Measurements from ENCODE around the gene PMEPA1.

PMEPA1 gene

DNA sequence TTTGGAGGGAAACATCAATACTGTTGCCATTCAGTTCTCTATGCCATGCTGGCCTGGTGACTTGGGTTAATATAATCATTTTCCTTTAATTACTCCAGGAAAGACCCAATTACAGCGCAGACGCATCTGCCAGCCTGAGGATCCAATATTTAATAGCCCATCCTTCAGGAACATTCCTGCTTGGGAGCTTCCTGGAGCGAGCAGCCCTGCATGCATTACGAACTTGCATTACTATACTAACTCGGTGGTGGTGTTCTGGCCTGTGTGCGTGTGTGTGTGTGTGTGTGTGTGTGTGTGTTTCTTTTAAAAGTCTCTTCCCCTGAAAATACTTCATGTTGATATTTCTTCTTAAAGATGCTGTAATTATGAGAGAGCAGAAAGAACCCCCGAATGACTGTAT is 26.5 kb downstream of the PMEPA1 start:
- no peak overlapping the region for H3K4me3 ChIP-seq (ENCODE audit: control insufficient read depth, low read depth, low read length)
- DNase-seq (ENCODE audit: low read depth): no peak
- TF ChIP-seq, protein P1, sequence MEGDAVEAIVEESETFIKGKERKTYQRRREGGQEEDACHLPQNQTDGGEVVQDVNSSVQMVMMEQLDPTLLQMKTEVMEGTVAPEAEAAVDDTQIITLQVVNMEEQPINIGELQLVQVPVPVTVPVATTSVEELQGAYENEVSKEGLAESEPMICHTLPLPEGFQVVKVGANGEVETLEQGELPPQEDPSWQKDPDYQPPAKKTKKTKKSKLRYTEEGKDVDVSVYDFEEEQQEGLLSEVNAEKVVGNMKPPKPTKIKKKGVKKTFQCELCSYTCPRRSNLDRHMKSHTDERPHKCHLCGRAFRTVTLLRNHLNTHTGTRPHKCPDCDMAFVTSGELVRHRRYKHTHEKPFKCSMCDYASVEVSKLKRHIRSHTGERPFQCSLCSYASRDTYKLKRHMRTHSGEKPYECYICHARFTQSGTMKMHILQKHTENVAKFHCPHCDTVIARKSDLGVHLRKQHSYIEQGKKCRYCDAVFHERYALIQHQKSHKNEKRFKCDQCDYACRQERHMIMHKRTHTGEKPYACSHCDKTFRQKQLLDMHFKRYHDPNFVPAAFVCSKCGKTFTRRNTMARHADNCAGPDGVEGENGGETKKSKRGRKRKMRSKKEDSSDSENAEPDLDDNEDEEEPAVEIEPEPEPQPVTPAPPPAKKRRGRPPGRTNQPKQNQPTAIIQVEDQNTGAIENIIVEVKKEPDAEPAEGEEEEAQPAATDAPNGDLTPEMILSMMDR (conservative IDR thresholded peaks at IDR 0.05; ENCODE audit: control insufficient read depth, insufficient read depth, low read depth, low read length): no peak

DNA sequence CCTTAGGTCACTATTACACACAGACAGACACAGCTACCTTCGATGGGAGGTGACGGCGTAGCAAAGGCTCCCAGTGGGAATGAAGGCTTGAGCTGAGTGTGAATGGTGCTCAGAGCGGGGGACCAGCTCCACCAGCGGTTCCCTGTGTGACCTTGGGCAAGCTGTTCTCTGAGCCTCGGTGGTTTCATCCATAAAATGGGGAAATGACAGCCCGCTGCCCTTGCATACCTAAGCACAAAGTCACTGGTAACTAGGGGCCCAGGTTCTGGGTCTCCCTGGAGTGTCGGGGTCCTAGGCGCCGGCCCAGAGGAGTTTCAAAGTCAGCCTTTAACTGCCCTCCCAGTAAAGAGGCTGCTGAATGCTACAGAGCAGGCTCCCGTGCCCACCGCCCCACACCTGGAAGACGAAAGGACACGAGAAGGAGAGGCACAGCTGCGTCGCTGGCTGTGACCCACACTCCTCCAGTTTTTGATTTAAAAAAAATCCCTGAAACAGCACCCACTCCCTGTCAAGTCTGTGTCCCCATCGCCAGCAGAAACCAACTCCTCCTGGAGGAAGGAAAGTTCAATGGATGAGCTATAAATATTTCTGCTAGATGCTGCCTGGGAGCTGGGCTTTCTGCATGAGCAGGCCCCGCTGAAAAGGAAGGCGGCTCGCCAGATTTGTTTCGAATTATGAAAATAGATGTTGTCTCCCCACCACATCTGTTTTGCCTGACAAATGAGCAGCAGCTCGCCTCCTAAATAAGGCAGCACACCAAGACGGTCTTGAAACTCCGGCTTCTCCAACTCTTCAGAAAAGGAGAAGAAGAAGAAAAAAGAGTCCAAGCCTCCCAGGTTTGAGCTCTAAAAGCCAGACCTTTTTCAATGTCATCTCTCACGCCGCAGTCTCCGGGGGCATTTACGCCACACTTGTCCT is 27.4 kb downstream of the PMEPA1 start:
- DNase-seq (ENCODE audit: low read depth): no peak
- no peak overlapping the region for H3K4me3 ChIP-seq (ENCODE audit: control insufficient read depth, low read depth, low read length)
- TF ChIP-seq, protein P1 (conservative IDR thresholded peaks at IDR 0.05; ENCODE audit: control insufficient read depth, insufficient read depth, low read depth, low read length): no peak

DNA sequence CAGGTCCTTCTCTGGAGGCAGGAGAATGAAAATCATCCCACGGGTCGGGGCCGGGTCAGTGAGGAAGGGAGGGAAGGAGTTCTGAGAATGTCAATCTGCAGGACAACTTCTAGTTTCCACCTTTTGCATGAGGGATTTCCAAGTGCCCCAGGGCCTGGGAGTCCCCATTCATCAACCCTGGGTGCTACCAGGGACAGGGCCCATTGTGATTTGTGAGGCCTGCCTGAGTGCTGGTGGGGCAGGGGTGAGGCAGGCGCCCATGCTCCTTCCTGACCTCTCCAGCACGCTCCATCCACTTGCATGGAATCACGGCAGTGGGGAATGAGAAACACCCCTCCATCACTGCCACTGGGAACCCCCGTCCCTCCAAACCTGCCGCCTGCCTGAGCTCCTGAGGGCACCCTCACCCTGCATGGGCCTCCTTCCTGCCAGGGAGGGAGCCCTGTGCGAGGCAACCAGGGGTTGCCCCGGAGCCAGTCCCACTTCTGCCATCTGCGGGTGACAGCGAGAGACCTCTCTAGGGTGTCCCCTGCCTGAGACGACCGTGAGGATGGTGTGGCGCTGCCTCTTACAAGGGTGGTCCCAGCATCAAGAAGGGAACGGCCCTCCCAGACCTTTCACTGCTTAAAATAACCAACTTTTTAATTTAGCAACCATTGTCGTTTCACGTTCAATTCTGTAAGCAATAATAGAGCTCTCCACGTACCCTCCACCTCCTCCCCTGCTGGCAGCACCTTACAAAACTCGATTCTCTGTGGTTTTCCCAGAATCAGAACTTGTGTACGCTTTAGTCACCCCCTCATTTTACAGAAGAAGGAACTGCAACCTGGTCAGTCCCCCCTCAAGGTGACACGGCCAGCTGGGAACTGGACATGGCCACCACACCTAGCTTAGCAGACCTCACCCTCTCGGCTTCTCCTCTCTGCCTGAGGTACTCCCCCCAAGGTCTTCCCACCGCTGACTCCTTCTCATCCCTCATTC is 28.6 kb downstream of the PMEPA1 start:
- TF ChIP-seq, protein P1 (conservative IDR thresholded peaks at IDR 0.05; ENCODE audit: control insufficient read depth, insufficient read depth, low read depth, low read length): no peak
- DNase-seq (ENCODE audit: low read depth): no peak
- H3K4me3 ChIP-seq (ENCODE audit: control insufficient read depth, low read depth, low read length): no peak overlapping the region

GRCh38 chr20:57680131-57680716 is 29.6 kb downstream of the PMEPA1 start:
- TF ChIP-seq, protein P1 (conservative IDR thresholded peaks at IDR 0.05; ENCODE audit: control insufficient read depth, insufficient read depth, low read depth, low read length): no peak
- no peak for DNase-seq (ENCODE audit: low read depth)

DNA sequence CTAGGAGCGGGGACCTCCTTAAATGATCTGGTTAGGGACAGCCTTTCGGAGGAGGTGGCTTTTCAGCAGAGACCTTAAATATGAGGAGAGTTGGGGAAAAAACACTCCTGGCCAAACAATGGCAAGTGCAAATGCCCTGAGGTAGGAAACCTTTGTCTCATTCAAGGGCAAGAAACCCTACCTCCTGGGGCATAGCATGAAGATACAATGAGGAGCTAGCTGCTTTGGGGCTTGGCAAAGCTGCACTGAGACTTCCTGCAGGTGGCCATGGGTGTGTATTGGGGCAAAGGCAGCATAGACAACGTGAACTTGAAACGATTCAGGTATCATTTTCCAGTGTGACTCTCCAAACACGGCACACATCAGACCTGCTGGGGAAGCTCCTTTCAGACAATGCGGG is 30.7 kb downstream of the PMEPA1 start:
- no peak overlapping the region for H3K4me3 ChIP-seq (ENCODE audit: control insufficient read depth, low read depth, low read length)
- TF ChIP-seq, protein P1 (conservative IDR thresholded peaks at IDR 0.05; ENCODE audit: control insufficient read depth, insufficient read depth, low read depth, low read length): no peak
- DNase-seq (ENCODE audit: low read depth): no peak

More at GRCh38 chr20:57680131-57680716, 29.6 kb downstream of the PMEPA1 start:
- H3K4me3 ChIP-seq (ENCODE audit: control insufficient read depth, low read depth, low read length): no peak overlapping the region

GRCh38 chr20:57678340-57678739 is 31.5 kb downstream of the PMEPA1 start:
- TF ChIP-seq, protein P1 (conservative IDR thresholded peaks at IDR 0.05; ENCODE audit: control insufficient read depth, insufficient read depth, low read depth, low read length): no peak
- H3K4me3 ChIP-seq (ENCODE audit: control insufficient read depth, low read depth, low read length): no peak overlapping the region
- no peak for DNase-seq (ENCODE audit: low read depth)
